Left kidney (tissue), 2 donors: ENCODE results near the gene ABCC9. TPM values are rescaled to one million over a fixed set of nuclear protein-coding genes. Genes with fewer than 3 reads are reported as not detected.
A peak's percentile ranks its signal among the peaks of the same experiment; 100 is the strongest.

Experiments used
- DNase-seq: peaks from one replicate; pipeline ENCODE4 v3.0.0-alpha.2; 2013
- polyA plus RNA-seq: library from polyadenylated mRNA; unstranded; fragments of 120-200 nt; gene quantifications from one replicate; pipeline ENCODE4 v1.2.1, GENCODE V29; 2013; ENCODE audit not compliant: insufficient read length

ABCC9 gene
- polyA plus RNA-seq, 1 donor = 30.3 TPM

DNA sequence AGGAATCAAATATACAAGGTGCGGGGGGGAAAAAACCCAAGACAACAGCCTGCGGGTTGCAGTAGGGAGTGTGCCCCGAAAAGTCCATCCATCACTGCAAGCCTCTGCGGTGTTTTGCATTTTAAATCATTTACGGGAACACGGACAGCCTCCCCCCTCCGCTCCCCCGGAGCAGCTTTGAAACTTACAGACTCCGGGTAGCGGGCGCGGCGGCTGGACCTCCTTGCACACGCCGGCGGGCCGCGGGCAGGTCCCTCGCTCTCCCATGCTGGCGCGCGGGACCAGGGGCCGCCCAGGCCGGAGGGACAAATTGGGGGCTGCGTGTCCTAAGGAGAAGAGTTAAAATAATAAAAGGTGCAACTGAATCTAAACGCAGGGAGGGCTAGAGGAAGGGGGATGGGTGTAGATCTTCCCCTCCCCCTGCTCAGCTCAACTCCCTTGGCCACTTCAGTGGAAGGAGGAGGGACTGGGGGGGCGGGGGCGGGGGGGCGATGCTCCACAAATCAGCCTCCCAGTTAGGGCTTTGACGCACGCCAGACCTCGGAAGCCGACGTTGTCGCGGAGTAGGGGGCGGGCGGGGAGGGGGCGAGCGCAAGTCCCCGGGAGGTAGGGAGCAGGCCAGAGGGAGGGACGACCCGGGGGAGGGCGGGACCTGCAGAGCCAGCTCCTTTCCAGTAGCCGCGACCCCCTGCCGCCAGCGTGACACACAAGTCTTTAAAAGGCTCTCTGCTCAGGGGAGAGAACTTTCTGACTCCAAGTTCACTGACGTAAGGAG is 166.7 kb downstream of the ABCC9 start, which contains the start of gene KCNJ8:
Gene KCNJ8, minus strand, starts transcription at position 349 of the 775 bp plus-strand sequence. CDS start 1,090 bp downstream, outside the sequence.
- peak; percentile 71 for DNase-seq

- no peak for DNase-seq
These were observed 167.4 kb downstream of the ABCC9 start for GRCh38 chr12:21773806-21774205.

GRCh38 chr12:21773263-21773741 is 167.9 kb downstream of the ABCC9 start:
- peak; percentile 52 for DNase-seq

DNA sequence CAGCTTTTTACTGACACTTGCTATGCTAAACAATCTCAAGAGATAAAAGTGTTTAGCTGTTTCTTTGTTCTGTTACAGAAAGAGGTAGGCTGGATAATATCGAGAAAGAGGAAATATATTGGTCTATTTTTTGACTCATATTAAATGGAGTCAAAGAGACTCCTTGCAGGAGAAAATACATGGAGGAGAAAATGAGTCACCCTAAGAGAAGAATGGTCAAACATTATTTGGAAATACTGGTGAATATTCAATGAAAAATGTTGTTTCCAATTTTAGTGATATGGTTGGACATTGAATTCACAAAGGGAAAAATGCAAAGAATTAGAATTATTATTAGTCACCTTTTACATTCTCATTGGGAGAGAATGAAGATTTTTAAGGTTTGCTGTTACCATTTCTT is 169.9 kb downstream of the ABCC9 start:
- no peak for DNase-seq

DNA sequence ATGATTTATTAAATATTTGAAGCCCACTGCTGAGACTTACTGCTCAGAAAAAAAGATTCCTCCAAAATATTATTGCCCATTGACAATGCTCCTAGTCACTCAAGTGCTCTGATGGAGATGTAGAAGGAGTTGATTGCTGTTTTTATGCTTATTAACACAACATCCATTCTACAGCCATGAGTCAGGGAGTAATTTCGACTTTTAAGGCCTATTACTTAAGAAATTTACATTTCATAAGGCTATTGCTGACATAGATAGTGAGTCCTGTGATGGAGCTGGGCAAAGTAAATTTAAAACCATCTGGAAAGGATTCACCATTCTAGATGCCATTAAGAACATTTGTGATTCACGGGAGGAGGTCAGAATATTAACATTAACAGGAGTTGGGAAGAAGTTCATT is 171.9 kb downstream of the ABCC9 start:
- DNase-seq = no peak

- no peak for DNase-seq
These were observed 174.8 kb downstream of the ABCC9 start for GRCh38 chr12:21766403-21766802.

DNA sequence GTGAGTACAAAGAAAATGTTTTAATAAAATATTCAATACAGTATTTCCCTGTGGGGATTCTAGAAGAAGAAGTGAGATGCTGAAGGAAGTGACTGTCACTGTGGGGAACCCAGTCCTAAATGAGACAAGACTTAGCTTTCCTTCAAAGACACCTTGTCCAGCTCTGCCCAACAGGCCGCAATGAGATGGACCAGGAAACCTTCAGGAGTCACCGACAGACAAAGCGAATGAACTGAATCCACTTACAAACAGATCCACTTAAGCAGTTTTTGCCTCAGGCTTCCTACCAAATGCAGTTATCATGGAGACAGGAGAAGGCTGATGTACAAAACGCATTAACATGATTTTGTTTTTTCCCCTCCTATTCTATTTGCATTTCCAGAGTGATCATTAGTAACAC is 176.3 kb downstream of the ABCC9 start:
- no peak for DNase-seq

GRCh38 chr12:21764065-21764464 is 177.2 kb downstream of the ABCC9 start:
- no peak for DNase-seq

DNA sequence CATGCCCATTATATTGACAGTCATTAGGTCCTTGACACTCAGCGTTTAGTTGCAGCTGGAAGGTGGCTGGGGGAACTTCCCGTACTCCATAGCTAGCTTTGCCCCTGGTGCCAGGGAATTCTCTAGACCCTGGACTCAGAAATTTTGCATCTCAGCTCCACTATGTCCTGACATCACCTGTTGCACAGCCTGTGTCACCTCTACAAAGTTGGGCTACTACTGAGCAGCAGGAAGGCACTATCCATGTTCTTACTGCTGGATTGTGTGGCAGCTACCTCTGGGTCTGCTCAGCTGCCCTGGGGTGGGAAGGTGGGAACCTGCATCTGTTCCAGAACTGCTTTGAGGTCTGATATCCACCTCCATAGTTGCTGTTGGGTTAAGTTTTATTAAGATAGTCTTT is 177.7 kb downstream of the ABCC9 start:
- DNase-seq = no peak

- DNase-seq = no peak
These were observed 181.5 kb downstream of the ABCC9 start for GRCh38 chr12:21759737-21760136.

GRCh38 chr12:21757735-21758134 is 183.5 kb downstream of the ABCC9 start:
- no peak for DNase-seq

- DNase-seq = no peak
These were observed 184.5 kb downstream of the ABCC9 start for GRCh38 chr12:21756699-21757098.

DNA sequence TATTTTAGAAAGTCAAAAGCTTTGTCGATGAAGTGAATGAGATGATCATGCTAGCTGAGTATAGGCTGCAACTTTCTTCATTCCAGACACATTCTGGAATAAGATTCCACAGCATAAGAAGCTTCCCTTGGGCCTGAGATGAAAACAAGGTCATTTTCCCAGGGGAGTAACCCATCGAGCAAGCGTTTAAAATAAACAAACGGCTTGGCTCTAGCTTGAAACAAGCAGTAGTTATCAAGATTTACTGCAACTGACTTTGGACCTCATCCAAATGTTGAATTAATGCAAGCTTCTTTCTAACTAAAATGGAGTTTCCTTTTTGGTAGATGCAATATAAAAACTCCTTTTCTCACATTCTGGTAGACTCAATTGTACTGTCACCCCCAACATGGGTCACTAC is 189.7 kb downstream of the ABCC9 start:
- peak; percentile 90 for DNase-seq

Other genes with a start within 250 kb of the ABCC9 start
- gene KCNJ8, start 166.7 kb downstream of the ABCC9 start, polyA plus RNA-seq = 19.0 TPM
- gene CMAS, start 104.8 kb upstream of the ABCC9 start, polyA plus RNA-seq = 62.5 TPM